Panc1 (cell line): ENCODE results near the gene ADAT3. TPM values are rescaled to one million over a fixed set of nuclear protein-coding genes. Genes with fewer than 3 reads are reported as not detected.

ENCODE experiments used
- ATAC-seq: fragments of 200-7000 bp; cut with Tn5 transposase; 2 replicates; pipeline ENCODE4 v1.9.1; 2020; ENCODE audit warnings: mild to moderate bottlenecking, moderate library complexity
- BruUV-seq: library from RNA; stranded (reverse); fragments of 400-500 nt; replicated peaks from 2 replicates; lab custom pipeline; 2021; lab: Mats Ljungman, UMichigan
- CTCF ChIA-PET: fragments of 300-600 bp; sonication (Branson Sonifier 250); formaldehyde crosslinking; loops from one replicate; lab custom pipeline; 2022; ENCODE audit warnings: antibody characterized with exemption; lab: Charles Lee
- POLR2A ChIA-PET: fragments of 300-600 bp; sonication (Branson Sonifier 250); formaldehyde crosslinking; loops from one replicate; lab custom pipeline; 2022; ENCODE audit warnings: antibody characterized with exemption; lab: Charles Lee
- DNase-seq: peaks from one replicate; pipeline ENCODE4 v3.0.0-alpha.2; 2010; ENCODE audit warnings: low read depth, low spot score
- H3K27ac ChIP-seq: 2 replicates; pipeline ENCODE4 v1.5.1; 2011; ENCODE audit warnings: mild to moderate bottlenecking, low read length, inconsistent platforms
- H3K27me3 ChIP-seq: fragments of 200-500 bp; sonication (Bioruptor generic); 2 replicates; pipeline ENCODE4 v1.6.0; 2014; ENCODE audit warnings: low read length, inconsistent platforms; ENCODE audit not compliant: control insufficient read depth, insufficient read depth
- H3K36me3 ChIP-seq: fragments of 200-500 bp; sonication (Bioruptor generic); 2 replicates; pipeline ENCODE4 v1.5.1; 2014; ENCODE audit warnings: inconsistent platforms, mild to moderate bottlenecking, low read length, moderate library complexity; ENCODE audit not compliant: control insufficient read depth, insufficient read depth
- H3K4me1 ChIP-seq: 2 replicates; pipeline ENCODE4 v1.5.1; 2011; ENCODE audit warnings: inconsistent platforms, mild to moderate bottlenecking, low read length, moderate library complexity; ENCODE audit not compliant: control insufficient read depth, insufficient read depth
- H3K4me3 ChIP-seq, 2 experiments: 2 replicates each; pipeline ENCODE4 v1.5.1; 2011 to 2012; ENCODE audit warnings: low read depth in 2 of 2, low read length in 2 of 2, mild to moderate bottlenecking in 2 of 2, inconsistent platforms in 1 of 2, moderate library complexity in 1 of 2
- H3K9me3 ChIP-seq: fragments of 200-500 bp; sonication (Bioruptor generic); 2 replicates; pipeline ENCODE4 v1.5.1; 2014; ENCODE audit warnings: low read depth, mild to moderate bottlenecking, inconsistent platforms, low read length, moderate library complexity; ENCODE audit not compliant: control insufficient read depth, insufficient read depth
- CTCF ChIP-seq: fragments of 450-650 bp; IDR thresholded peaks from 2 replicates; pipeline ENCODE4 v1.5.1; 2017; ENCODE audit warnings: mild to moderate bottlenecking
- POLR2AphosphoS5 ChIP-seq: IDR thresholded peaks from 2 replicates; pipeline ENCODE4 v1.6.1; 2012; ENCODE audit warnings: mild to moderate bottlenecking, low read depth, low read length, moderate library complexity
- REST ChIP-seq, 2 experiments: IDR thresholded peaks; 2 replicates each; pipeline ENCODE4 v1.6.1; 2011 to 2012; ENCODE audit warnings: low read depth in 2 of 2, control low read depth in 1 of 2, low read length in 1 of 2, mild to moderate bottlenecking in 1 of 2, moderate library complexity in 1 of 2; ENCODE audit not compliant: insufficient read depth in 1 of 2
- SIN3A ChIP-seq: IDR thresholded peaks from 2 replicates; pipeline ENCODE4 v1.6.1; 2012; ENCODE audit warnings: low read depth, mild to moderate bottlenecking, low read length, moderate library complexity, borderline replicate concordance; ENCODE audit not compliant: insufficient read depth
- TCF7L2 ChIP-seq: IDR thresholded peaks from 2 replicates; pipeline ENCODE4 v1.6.1; 2011; ENCODE audit warnings: mild to moderate bottlenecking, low read depth, low read length, inconsistent platforms
- in situ Hi-C: cut with HindIII; loops from 2 replicates; pipeline ENCODE4 v1.10.0; 2016; ENCODE audit warnings: low sequenced_read_pairs, low pct_unique_long_range_greater_than_20kb
- intact Hi-C: fragments of 100-400 bp; cut with micrococcal nuclease; formaldehyde crosslinking; loops from one replicate; pipeline ENCODE4 v1.10.0; 2022; ENCODE audit not compliant: unreplicated experiment
- total RNA-seq: library from RNA; stranded (reverse); gene quantifications from one replicate; pipeline ENCODE4 v1.2.1, GENCODE V29; 2021; ENCODE audit not compliant: unreplicated experiment

The ADAT3 gene
- total RNA-seq, 1 experiment from 2014 or later = 8.9 TPM

GRCh38 chr19:1954532-1954933, 49.3 kb downstream of the ADAT3 start:
- Histone ChIP-seq H3K4me3 (no peak overlapping the region), H3K36me3 (no peaks in the 10 kb centered on the region), H3K9me3 (no peaks in the 10 kb centered on the region), H3K27me3 (no peaks in the 10 kb centered on the region), H3K4me1 (no peaks in the 10 kb centered on the region), H3K27ac (no peak overlapping the region)
- ChIA-PET CTCF (no interaction called here), POLR2A (no interaction called here)
- DNase-seq = no peak
- ATAC-seq = no peak
- no TSS peak for BruUV-seq
- no peak for TF ChIP-seq SIN3A
- no peak for TF ChIP-seq CTCF
- TF ChIP-seq POLR2AphosphoS5 = no peak
- TF ChIP-seq REST (IDR thresholded peaks at IDR 0.05; ENCODE audit: insufficient read depth in 1 of 2, low read depth in 2 of 2, low read length in 1 of 2) = no peak
- TF ChIP-seq TCF7L2 = no peak
- in situ Hi-C loops (no loop called here), intact Hi-C loops (no loop called here)

- CTCF ChIA-PET = interaction anchor here (0.7 kb wide), 1 partner anchor 464 kb away, joined by 8 read pairs; the partner anchor contains the start of gene REEP6
- in situ Hi-C loops = no loop called here
- ATAC-seq = no peak
- no peaks in the 10 kb centered on the region for H3K36me3 ChIP-seq
- no peak overlapping the region for H3K27ac ChIP-seq
- H3K27me3 ChIP-seq = no peaks in the 10 kb centered on the region
- no peak overlapping the region for H3K4me3 ChIP-seq
- intact Hi-C loops = no loop called here
- BruUV-seq = no TSS peak
- no peak for DNase-seq
- H3K9me3 ChIP-seq = no peaks in the 10 kb centered on the region
- H3K4me1 ChIP-seq = no peaks in the 10 kb centered on the region
- no peak for TF ChIP-seq REST (IDR thresholded peaks at IDR 0.05; ENCODE audit: insufficient read depth in 1 of 2, low read depth in 2 of 2, low read length in 1 of 2)
- POLR2A ChIA-PET = no interaction called here
Observed at GRCh38 chr19:1955171-1956121, 50.2 kb downstream of the ADAT3 start.
